HG03565 (cell line): ENCODE results near the gene SIL1.

Source experiments
- ATAC-seq: cut with Tn5 transposase; IDR thresholded peaks from one replicate; pipeline ENCODE4 v1.9.1; 2021; ENCODE audit warnings: mild to moderate bottlenecking, moderate library complexity; ENCODE audit not compliant: unreplicated experiment

Gene SIL1

GRCh38 chr5:138947780-138948179, 250.4 kb downstream of the SIL1 start:
- ATAC-seq = no peak

- no peak for ATAC-seq
These were observed 251.2 kb downstream of the SIL1 start for GRCh38 chr5:138946831-138947560.

- ATAC-seq = no peak
These were observed 251.9 kb downstream of the SIL1 start for GRCh38 chr5:138946241-138946623.

- no peak for ATAC-seq
These were observed 252.5 kb downstream of the SIL1 start for GRCh38 chr5:138945421-138946240.

- no peak for ATAC-seq
These were observed 253.4 kb downstream of the SIL1 start for GRCh38 chr5:138944527-138945322.

GRCh38 chr5:138943599-138944173, 254.5 kb downstream of the SIL1 start:
- no peak for ATAC-seq

GRCh38 chr5:138942861-138943260, 255.3 kb downstream of the SIL1 start:
- no peak for ATAC-seq

GRCh38 chr5:138942066-138942465, 256.1 kb downstream of the SIL1 start:
- no peak for ATAC-seq

- no peak for ATAC-seq
These were observed 259.6 kb downstream of the SIL1 start for GRCh38 chr5:138938526-138938925.

GRCh38 chr5:138937392-138938387, 260.5 kb downstream of the SIL1 start:
- ATAC-seq = no peak

GRCh38 chr5:138936968-138937345, 261.2 kb downstream of the SIL1 start:
- ATAC-seq = no peak

GRCh38 chr5:138936225-138936967, 261.8 kb downstream of the SIL1 start:
- no peak for ATAC-seq

GRCh38 chr5:138935466-138935865, 262.7 kb downstream of the SIL1 start:
- ATAC-seq = no peak

GRCh38 chr5:138934971-138935370, 263.2 kb downstream of the SIL1 start:
- ATAC-seq = no peak

- no peak for ATAC-seq
These were observed 264.5 kb downstream of the SIL1 start for GRCh38 chr5:138933522-138934290.

- no peak for ATAC-seq
These were observed 265.9 kb downstream of the SIL1 start for GRCh38 chr5:138932171-138932810.

- ATAC-seq = no peak
These were observed 267.6 kb downstream of the SIL1 start for GRCh38 chr5:138930371-138931097.
